GM06990 (cell line): ENCODE data around the gene LRRC26.

Experiments used
- DNase-seq: peaks from one replicate; pipeline ENCODE4 v3.0.0-alpha.2; 2011; ENCODE audit not compliant: insufficient read length; ENCODE audit errors: extremely low read depth
- H3K27me3 ChIP-seq: replicated peaks from 2 replicates; pipeline ENCODE4 v1.6.0; 2011; ENCODE audit warnings: low read length; ENCODE audit not compliant: control insufficient read depth, insufficient read depth
- H3K36me3 ChIP-seq: 2 replicates; pipeline ENCODE4 v1.5.1; 2011; ENCODE audit warnings: low read length; ENCODE audit not compliant: control insufficient read depth, insufficient read depth
- H3K4me3 ChIP-seq: replicated peaks from 2 replicates; pipeline ENCODE4 v1.5.1; 2011; ENCODE audit warnings: low read depth, mild to moderate bottlenecking, control low read depth, low read length
- CTCF ChIP-seq: IDR thresholded peaks from 2 replicates; pipeline ENCODE4 v1.5.1; 2011; ENCODE audit warnings: low read length, control low read depth, mild to moderate bottlenecking, inconsistent platforms; ENCODE audit not compliant: insufficient read depth, poor library complexity, severe bottlenecking

Gene LRRC26

GRCh38 chr9:137148242-137148641 lies 21.6 kb downstream of the LRRC26 start:
- no peak for TF ChIP-seq CTCF
- DNase-seq: no peak
- Histone ChIP-seq H3K27me3 (no peaks in the 10 kb centered on the region), H3K4me3 (no peak overlapping the region), H3K36me3 (no peaks in the 10 kb centered on the region)

GRCh38 chr9:137147793-137148160 lies 22.1 kb downstream of the LRRC26 start:
- TF ChIP-seq CTCF: no peak
- Histone ChIP-seq H3K36me3 (no peaks in the 10 kb centered on the region), H3K4me3 (no peak overlapping the region), H3K27me3 (no peaks in the 10 kb centered on the region)
- no peak for DNase-seq

- TF ChIP-seq CTCF: no peak
- Histone ChIP-seq H3K4me3 (no peak overlapping the region), H3K36me3 (no peaks in the 10 kb centered on the region), H3K27me3 (no peaks in the 10 kb centered on the region)
- no peak for DNase-seq
These were observed 22.6 kb downstream of the LRRC26 start for GRCh38 chr9:137147091-137147792.

- no peak for TF ChIP-seq CTCF
- no peak overlapping the region for H3K4me3 ChIP-seq
These were observed 23.3 kb downstream of the LRRC26 start for GRCh38 chr9:137146527-137146918.

GRCh38 chr9:137145731-137146526 lies 23.9 kb downstream of the LRRC26 start:
- no peak for DNase-seq
- H3K4me3 ChIP-seq: no peak overlapping the region
- no peaks in the 10 kb centered on the region; the same call in 1 of the 2 replicates for H3K27me3 ChIP-seq
- H3K36me3 ChIP-seq: no peaks in the 10 kb centered on the region
- TF ChIP-seq CTCF: no peak

More at GRCh38 chr9:137146527-137146918, 23.3 kb downstream of the LRRC26 start:
- Histone ChIP-seq H3K27me3 (no peaks in the 10 kb centered on the region), H3K36me3 (no peaks in the 10 kb centered on the region)
- DNase-seq: no peak
